HuH-7.5 (cell line): ENCODE results near the gene CABP2.
"Not testable (repeated sequence)": the region's sequence is repeated elsewhere in the genome, so short reads cannot be mapped to it uniquely, and the experiment has no call there.

Source experiments
- DNase-seq: peaks from one replicate; pipeline ENCODE4 v3.0.0; 2011; ENCODE audit warnings: low spot score

The CABP2 gene

GRCh38 chr11:67522844-67523555, at the start of gene CABP2:
Gene CABP2, minus strand, starts transcription at chr11:67523446. Its CDS starts 120 bp downstream, at chr11:67523326.
- DNase-seq, result no peak

DNA sequence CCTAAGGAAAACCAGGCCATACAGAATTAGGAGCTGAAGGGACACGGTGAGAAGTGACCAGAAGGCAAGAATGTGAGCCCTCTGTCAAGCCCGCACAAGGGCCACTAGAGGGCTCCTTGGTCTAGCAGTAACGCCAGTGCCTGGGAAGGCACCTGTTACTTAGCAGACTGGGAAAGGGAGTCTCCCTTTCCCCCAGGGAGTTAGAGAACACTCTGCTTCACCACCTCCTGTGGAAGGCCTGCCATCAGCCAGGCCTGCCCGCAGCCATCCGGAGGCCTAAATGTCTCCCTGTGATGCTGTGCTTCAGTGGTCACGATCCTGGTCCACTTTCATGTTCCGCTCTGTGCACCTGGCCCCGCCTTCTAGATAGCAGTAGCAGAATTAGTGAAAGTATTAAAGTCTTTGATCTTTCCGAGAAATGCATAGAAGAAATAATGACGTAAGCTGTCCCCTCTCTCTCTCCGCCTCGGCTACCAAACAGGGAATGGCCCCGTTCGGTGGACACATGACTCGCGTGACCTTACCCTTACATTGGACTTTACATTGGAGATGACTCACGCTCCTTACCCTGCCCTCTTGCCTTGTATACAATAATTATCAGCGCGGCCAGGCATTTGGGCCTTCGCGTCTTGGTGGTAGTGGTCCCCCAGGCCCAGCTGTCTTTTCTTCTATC, 49.6 kb upstream of the CABP2 start:
- DNase-seq, result peak; percentile 76

DNA sequence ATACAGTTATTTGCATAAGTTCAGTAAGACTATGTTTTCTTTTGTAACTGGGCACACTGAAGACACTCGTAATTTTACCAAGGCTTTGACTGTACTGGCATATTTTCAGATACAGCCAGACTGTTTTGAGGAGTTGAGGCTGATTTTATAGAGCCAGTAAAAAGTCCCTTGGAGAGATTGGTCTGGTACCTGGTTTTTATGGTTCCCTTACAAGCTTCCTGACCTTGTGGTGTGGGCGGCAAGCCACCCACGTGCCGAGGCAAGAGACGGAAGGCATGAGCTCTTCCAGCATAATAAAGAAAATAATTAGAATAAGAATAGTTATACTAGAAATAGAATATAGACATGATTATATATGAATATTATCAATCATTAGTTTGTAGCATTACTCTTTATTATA, 49.1 kb upstream of the CABP2 start:
- peak; percentile 6 for DNase-seq

GRCh38 chr11:67571443-67571842, 48.2 kb upstream of the CABP2 start:
- no peak for DNase-seq

DNA sequence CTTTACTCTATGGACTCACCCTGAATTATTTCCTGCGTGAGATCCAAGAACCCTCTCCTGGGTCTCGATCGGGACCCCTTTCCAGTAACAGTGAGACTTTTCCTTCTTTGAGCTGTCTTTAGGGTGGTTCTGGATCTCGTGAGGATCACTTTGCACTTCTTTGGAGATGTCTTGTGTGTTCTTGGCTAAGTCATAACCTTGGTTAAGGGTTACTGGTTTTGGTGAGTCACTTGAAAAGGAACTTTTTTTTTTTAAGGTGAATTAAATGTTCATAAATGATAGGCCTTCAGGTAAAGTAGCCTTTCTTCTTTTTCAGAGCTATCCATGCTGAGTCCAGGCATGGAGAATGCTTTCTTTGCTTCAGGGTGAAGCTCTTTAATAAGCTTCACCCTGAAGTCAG, 41.0 kb upstream of the CABP2 start:
- no peak for DNase-seq

DNA sequence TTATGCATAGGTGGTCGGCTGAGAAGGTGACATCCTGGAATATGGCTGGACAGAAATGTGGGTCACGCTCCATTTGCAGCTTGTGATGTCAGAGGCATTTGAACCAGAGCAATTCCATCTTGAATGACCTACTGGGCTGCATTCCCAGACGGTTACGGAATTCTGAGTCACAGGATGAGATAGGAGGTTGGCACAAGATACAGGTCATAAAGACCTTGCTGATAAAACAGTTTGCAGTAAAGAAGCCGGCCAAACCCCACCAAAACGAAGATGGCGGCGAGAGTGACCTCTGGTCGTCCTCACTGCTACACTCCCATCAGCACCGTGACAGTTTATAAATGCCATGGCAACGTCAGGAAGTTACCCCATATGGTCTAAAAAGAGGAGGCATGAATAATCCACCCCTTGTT, 40.5 kb upstream of the CABP2 start:
- not testable (repeated sequence) for DNase-seq

- DNase-seq, result no peak
Measured at GRCh38 chr11:67562963-67563704, 39.9 kb upstream of the CABP2 start.

GRCh38 chr11:67561971-67562619, 38.8 kb upstream of the CABP2 start:
- DNase-seq, result no peak

DNA sequence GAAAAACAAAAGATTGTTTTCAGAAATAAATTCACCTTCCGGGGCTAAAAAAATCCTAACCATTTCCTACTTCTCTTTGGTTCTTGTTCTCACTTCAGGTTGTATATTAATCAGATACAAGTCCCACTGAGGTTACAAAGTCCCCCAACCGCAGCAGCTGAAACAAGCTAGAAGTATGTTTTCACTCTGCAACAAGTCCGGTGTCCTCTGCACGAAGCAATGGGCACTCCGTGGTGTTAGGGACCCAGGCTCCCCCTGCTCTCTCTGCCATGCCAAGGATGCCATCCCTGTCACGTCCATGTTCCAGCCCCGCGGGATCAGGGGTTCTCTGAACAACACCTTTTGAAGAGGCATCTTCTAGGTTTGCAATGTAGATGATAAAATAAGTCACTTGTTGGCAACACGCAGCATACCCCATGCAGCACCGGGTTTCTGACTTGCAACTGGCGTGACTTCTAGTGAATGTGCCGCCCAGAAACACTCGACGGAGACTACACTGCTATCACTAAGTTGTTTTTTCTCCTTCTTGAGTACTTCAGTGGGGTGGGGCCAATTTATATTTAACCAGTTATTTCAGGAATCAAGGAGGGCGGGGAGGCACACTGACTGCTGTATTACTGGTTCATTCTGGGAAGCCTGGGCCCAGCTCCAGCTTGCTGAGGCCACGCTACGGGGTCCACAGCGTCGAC, 35.0 kb upstream of the CABP2 start:
- DNase-seq, result no peak

DNA sequence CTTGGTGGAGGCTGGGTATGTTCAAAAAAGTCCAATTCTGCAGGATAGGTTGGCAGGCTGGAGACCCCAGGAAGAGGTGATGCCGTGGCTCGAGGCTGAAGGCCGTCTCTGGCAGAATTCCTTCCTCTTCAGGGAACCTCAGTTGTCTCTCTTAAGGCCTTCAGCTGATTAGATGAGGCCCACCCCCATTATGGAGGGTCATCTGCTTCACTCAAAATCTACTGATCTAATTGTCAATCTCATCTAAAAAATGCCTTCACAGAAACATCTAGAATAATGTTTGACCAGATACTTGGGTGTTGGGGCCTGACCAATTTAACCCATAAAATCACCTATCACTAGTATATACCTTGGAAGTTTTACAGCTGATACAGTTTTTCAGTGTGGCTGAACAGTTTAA, 33.0 kb upstream of the CABP2 start:
- no peak for DNase-seq

- not testable (repeated sequence) for DNase-seq
Measured at GRCh38 chr11:67551697-67552096, 28.5 kb upstream of the CABP2 start.

DNA sequence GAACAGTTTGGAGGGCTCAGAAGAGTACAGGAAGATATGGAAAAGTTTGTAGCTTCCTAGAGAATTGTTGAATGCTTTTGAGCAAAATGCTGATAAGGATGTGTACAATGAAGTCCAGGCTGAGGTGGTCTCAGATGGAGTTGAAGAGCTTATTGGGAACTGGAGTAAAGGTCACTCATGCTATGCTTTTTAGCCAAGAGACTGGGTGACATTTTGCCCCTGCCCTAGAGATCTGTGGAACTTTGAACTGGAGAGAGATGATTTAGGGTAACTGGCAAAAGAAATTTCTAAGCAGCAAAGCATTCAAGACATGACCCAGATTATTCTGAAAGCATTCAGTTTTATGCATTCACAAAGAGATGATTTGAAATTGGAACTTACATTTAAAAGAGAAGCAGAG, 27.9 kb upstream of the CABP2 start:
- no peak for DNase-seq

DNA sequence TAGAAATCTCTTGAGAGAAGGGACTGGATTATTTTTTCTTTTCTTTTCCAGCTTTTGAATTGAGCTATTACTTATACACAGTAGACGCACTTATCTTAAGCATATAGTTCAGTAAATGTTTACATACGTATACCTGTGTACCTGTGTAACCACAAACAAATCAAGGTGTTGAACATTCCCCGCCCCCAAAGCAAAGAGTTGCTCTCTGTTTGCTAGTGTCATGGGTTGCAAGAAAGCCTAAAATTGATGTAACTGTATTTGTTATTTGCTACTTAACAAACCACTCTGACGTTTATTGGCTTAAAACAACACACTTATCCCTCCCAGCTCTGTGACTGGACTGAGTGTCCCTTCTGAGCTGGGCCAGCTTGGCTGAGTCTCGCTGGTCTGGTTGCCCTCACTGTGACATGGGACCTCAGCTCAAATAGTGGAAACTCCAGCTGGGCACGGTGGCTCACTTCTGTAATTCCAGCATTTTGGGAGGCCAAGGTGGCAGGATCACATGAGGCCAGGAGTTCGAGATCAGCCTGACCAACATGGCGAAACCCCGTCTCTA, 25.4 kb upstream of the CABP2 start:
- DNase-seq, result peak; percentile 36

DNA sequence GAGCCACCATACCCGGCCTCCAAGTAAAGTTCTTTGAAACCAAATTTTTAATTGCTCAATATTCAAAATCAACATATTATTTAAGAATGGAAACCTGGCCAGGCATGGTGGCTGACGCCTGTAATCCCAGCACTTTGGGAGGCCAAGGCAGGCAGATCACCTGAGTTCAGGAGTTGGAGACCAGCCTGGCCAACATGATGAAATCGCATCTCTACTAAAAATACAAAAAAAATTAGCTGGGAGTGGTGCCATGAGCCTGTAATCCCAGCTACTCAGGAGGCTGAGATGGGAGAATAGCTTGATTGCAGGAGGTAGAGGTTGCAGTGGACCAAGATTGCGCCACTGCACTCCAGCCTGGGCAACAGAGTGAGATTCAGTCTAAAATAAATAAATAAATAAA, 24.9 kb upstream of the CABP2 start:
- DNase-seq, result not testable (repeated sequence)

DNA sequence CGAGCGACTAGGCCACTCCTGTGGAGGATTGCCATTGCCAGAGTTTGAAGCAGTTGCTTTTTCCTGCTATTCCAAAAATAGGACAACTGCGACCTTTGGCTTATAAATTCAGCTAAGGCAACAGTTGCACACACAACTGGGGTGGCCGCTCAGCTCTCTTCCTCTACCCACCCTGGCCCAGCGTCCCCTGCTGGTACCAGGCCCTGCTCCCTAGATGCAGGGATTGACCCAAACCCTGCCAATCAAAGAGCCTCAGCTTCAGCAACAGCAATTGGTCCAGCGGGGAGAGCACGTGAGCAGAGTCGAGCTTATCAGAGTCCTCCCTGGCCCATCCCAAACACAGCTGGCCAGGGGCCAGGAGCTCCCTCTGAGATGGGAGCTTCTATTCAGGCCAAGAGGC, 22.0 kb upstream of the CABP2 start:
- peak; percentile 65 for DNase-seq

- DNase-seq, result peak; percentile 28
Measured at GRCh38 chr11:67544616-67545242, 21.5 kb upstream of the CABP2 start.

DNA sequence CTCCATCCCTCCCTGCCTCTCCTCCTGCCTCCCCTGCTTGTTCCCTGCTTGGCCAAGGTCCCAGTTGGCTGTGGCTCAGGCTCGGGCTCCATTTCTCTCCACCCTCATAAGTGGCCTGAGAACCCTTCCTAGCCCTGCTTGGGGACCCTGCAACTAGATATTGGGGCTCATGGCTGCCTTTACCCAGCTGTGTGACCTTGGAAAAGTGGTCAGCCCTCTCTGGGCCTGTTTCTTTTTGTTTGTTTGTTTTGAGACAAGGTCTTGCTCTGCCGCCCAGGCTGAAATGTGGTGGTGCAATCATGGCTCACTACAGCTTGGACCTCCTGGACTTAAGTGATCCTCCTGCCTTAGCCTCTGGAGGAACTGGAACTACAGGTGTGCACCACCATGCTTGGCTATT, 20.3 kb upstream of the CABP2 start:
- DNase-seq, result peak; percentile 9

DNA sequence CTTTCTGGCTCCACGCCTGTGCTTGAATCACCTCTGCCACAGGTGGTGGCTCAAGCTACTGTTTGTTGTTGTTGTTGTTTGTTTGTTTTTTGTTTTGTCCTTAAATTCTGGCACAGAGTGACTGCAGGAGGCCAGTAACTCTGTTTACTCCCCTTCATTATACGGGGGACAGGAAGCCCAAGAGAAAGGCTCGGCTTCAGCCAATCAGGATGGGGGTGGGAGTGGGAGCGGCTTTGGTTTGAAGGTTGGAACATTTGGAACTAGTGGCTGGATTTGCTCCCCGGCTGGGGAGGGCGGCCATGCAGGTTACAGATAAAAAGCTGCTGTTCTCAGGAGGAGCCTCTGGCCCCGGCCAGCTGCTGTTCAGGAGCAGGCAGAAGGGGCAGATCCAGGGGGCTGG, 19.7 kb upstream of the CABP2 start:
- DNase-seq, result peak; percentile 16

- DNase-seq, result peak; percentile 26
Measured at GRCh38 chr11:67542169-67542568, 18.9 kb upstream of the CABP2 start.

DNA sequence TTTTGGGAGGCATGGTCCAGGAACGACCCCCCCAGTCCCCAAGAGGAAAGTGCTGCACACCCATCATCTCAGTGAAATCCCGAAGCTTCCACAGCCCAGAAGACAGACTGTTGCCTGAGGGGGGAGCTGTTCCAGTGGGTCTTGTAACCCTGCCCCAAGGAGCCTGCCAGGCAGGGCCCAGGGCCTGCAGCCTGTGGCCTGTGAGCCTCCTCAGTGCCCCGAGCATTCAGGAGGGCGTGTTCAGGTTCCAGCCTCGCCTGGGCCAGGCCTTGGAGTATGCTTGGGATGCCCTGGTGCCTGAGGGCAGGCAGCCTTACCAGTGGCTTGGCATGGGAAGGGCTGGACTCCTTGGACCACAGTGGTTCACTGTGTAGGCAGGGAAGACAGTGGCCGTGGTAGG, 18.0 kb upstream of the CABP2 start:
- DNase-seq, result peak; percentile 23

- DNase-seq, result peak; percentile 6
Measured at GRCh38 chr11:67539550-67539949, 16.3 kb upstream of the CABP2 start.
